Endothelial cell of umbilical vein (primary cell): ENCODE data around the gene HJV.

Experiments used
- CTCF ChIP-seq, 2 donors: IDR thresholded peaks; 1 replicate in 1 of 2; 2 replicates in 1 of 2; pipeline ENCODE4 v1.5.1; 2011; ENCODE audit warnings: low read length in 2 of 2, mild to moderate bottlenecking in 2 of 2, moderate library complexity in 2 of 2, control low read depth in 1 of 2, inconsistent platforms in 1 of 2, low read depth in 1 of 2; ENCODE audit not compliant: insufficient read depth in 1 of 2; ENCODE audit errors: extremely low read depth in 1 of 2
- EZH2 ChIP-seq: IDR thresholded peaks from 2 replicates; pipeline ENCODE4 v1.6.1; 2012; ENCODE audit warnings: borderline replicate concordance, low read depth, mild to moderate bottlenecking, moderate library complexity, low read length, inconsistent platforms; ENCODE audit not compliant: severe bottlenecking
- GATA2 ChIP-seq: IDR thresholded peaks from 2 replicates; pipeline ENCODE4 v1.7.0; 2011; ENCODE audit warnings: low read depth, mild to moderate bottlenecking, moderate library complexity, mixed read lengths, low read length; ENCODE audit not compliant: insufficient read length, insufficient read depth
- POLR2A ChIP-seq: IDR thresholded peaks from 2 replicates; pipeline ENCODE4 v1.6.1; 2012; ENCODE audit warnings: low read depth, mild to moderate bottlenecking, control low read depth, low read length
- POLR2AphosphoS5 ChIP-seq: IDR thresholded peaks from 2 replicates; pipeline ENCODE4 v1.6.1; 2012; ENCODE audit warnings: low read depth, mild to moderate bottlenecking, control low read depth, low read length, moderate library complexity; ENCODE audit not compliant: insufficient read depth
- TF ChIP-seq, protein P1 (sequence below): IDR thresholded peaks from 2 replicates; pipeline ENCODE4 v1.6.1; 2011; ENCODE audit not compliant: insufficient read depth, insufficient read length

DNA sequence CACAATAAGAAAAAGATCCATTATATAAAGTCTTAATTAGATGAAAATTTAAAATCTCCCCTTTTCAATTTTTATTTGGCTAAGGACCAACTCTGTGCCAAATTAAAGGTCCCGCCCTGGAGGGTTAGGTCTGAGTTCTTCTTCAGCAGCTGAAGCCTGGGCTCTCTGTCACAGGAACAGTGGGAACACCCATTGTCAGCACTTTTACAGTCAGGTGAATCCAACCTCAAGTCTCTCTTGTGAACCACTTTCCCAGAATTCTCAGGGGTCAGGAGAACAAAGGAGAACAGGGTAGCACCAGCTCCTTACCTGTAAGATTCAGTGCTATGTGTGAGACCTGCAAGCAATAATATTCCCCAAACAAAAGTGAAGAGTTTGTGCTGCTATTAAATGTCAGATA lies 25.1 kb upstream of the HJV start:
- TF ChIP-seq CTCF (IDR thresholded peaks at IDR 0.05; ENCODE audit: extremely low read depth in 1 of 2, insufficient read depth in 1 of 2, low read depth in 1 of 2, low read length in 2 of 2) (no peak), EZH2 (no peak), POLR2A (no peak), POLR2AphosphoS5 (no peak), GATA2 (no peak)
- TF ChIP-seq, protein P1, sequence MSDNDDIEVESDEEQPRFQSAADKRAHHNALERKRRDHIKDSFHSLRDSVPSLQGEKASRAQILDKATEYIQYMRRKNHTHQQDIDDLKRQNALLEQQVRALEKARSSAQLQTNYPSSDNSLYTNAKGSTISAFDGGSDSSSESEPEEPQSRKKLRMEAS, result no peak
